GM12878 (cell line): ENCODE data around the gene CENPO. TPM values are rescaled to one million over a fixed set of nuclear protein-coding genes. Genes with fewer than 3 reads are reported as not detected.
"Not testable (repeated sequence)": the region's sequence is repeated elsewhere in the genome, so short reads cannot be mapped to it uniquely, and the experiment has no call there.

Source experiments
- ATAC-seq: fragments of 200-7000 bp; cut with Tn5 transposase; 3 replicates; pipeline ENCODE4 v1.9.1; 2020; ENCODE audit warnings: mild to moderate bottlenecking, moderate library complexity
- BruUV-seq: library from RNA; stranded (reverse); fragments of 400-500 nt; replicated peaks from 2 replicates; lab custom pipeline; 2021; lab: Mats Ljungman, UMichigan
- CTCF ChIA-PET: fragments of 300-600 bp; sonication (Branson Sonifier 250); formaldehyde crosslinking; extraction: SDS; loops from one replicate; lab custom pipeline; 2021; ENCODE audit warnings: inconsistent platforms; lab: Yijun Ruan, JAX
- POLR2A ChIA-PET: fragments of 350-600 bp; formaldehyde crosslinking; extraction: SDS; loops from one replicate; lab custom pipeline; 2021; ENCODE audit warnings: inconsistent platforms; lab: Charles Lee
- RAD21 ChIA-PET: fragments of 300-600 bp; sonication (Branson Sonifier 250); formaldehyde crosslinking; loops from one replicate; lab custom pipeline; 2023; ENCODE audit warnings: antibody characterized with exemption; ENCODE audit not compliant: unreplicated experiment; lab: Charles Lee
- SMC1A ChIA-PET: fragments of 300-600 bp; sonication (Branson Sonifier 250); formaldehyde crosslinking; loops from one replicate; lab custom pipeline; 2023; ENCODE audit not compliant: unreplicated experiment, uncharacterized antibody; lab: Charles Lee
- DNase-seq: peaks from one replicate; pipeline ENCODE4 v3.0.0-alpha.2; 2011; ENCODE audit warnings: low read depth, low spot score
- FAIRE-seq: peaks from 3 replicates; lab custom pipeline; 2011; peaks lifted over from hg19 to GRCh38; lab: Jason Lieb, UNC
- H2AFZ ChIP-seq: 2 replicates; pipeline ENCODE4 v1.6.0; 2011; ENCODE audit warnings: low read depth, low read length, control low read depth; ENCODE audit not compliant: control insufficient read depth
- H3K27ac ChIP-seq: 2 replicates; pipeline ENCODE4 v1.5.1; 2011; ENCODE audit warnings: control low read depth; ENCODE audit not compliant: control insufficient read depth, insufficient read depth
- H3K27me3 ChIP-seq, 2 experiments: replicated peaks in 1 of 2; 2 replicates each; pipeline versions ENCODE4 v1.6.0 to v1.6.1; 2011; ENCODE audit warnings: low read length in 1 of 2; ENCODE audit not compliant: control insufficient read depth in 2 of 2, insufficient read depth in 2 of 2
- H3K36me3 ChIP-seq, 2 experiments: 2 replicates each; pipeline ENCODE4 v1.5.1; 2011; ENCODE audit warnings: low read length in 1 of 2; ENCODE audit not compliant: control insufficient read depth in 2 of 2, insufficient read depth in 2 of 2
- H3K4me1 ChIP-seq: 2 replicates; pipeline ENCODE4 v1.6.1; 2011; ENCODE audit warnings: mild to moderate bottlenecking, low read length, moderate library complexity, mixed read lengths; ENCODE audit not compliant: control insufficient read depth, insufficient read depth
- H3K4me2 ChIP-seq: 2 replicates; pipeline ENCODE4 v1.6.0; 2011; ENCODE audit warnings: control low read depth; ENCODE audit not compliant: control insufficient read depth, insufficient read depth
- H3K4me3 ChIP-seq: fragments of 200-600 bp; sonication (generic); 2 replicates; pipeline ENCODE4 v1.5.1; 2016
- H3K79me2 ChIP-seq: 2 replicates; pipeline ENCODE4 v1.6.0; 2011; ENCODE audit warnings: low read length; ENCODE audit not compliant: control insufficient read depth, insufficient read depth
- H3K9ac ChIP-seq: 2 replicates; pipeline ENCODE4 v1.8.0; 2011; ENCODE audit warnings: low read length, control low read depth, mixed read lengths; ENCODE audit not compliant: control insufficient read depth, insufficient read depth
- H3K9me3 ChIP-seq: replicated peaks from 3 replicates; pipeline ENCODE4 v1.5.1; 2011; ENCODE audit warnings: mild to moderate bottlenecking, low read length; ENCODE audit not compliant: control insufficient read depth, insufficient read depth
- H4K20me1 ChIP-seq: 2 replicates; pipeline ENCODE4 v1.6.0; 2011; ENCODE audit not compliant: control insufficient read depth, insufficient read depth
- HDAC6 ChIP-seq: fragments of 200-600 bp; sonication (generic); IDR thresholded peaks from one replicate; pipeline ENCODE4 v1.8.0; 2017; ENCODE audit warnings: antibody characterized with exemption; ENCODE audit not compliant: unreplicated experiment
- HSF1 ChIP-seq: fragments of 150-350 bp; IDR thresholded peaks from 2 replicates; pipeline ENCODE4 v1.6.1; 2014; ENCODE audit warnings: mild to moderate bottlenecking, low read depth, low read length
- NFYA ChIP-seq: IDR thresholded peaks from 2 replicates; pipeline ENCODE4 v1.6.1; 2011; ENCODE audit warnings: low read depth, mild to moderate bottlenecking, low read length, improper control_type of control experiment, borderline replicate concordance
- NRF1 ChIP-seq: conservative IDR thresholded peaks from 2 replicates; pipeline ENCODE4 v1.6.1; 2011; ENCODE audit warnings: mild to moderate bottlenecking, low read depth, low read length, improper control_type of control experiment
- RELB ChIP-seq: fragments of 450-650 bp; IDR thresholded peaks from 2 replicates; pipeline ENCODE4 v1.6.1; 2017; ENCODE audit warnings: low read depth, mild to moderate bottlenecking, moderate library complexity
- SIN3A ChIP-seq: IDR thresholded peaks from 2 replicates; pipeline ENCODE4 v1.6.1; 2012; ENCODE audit warnings: low read depth, low read length, improper control_type of control experiment
- ZBED1 ChIP-seq: IDR thresholded peaks from 2 replicates; pipeline ENCODE4 v1.6.1; 2016; ENCODE audit warnings: borderline replicate concordance
- ZNF622 ChIP-seq: fragments of 450-650 bp; IDR thresholded peaks from 2 replicates; pipeline ENCODE4 v1.6.1; 2017; ENCODE audit warnings: mild to moderate bottlenecking, inconsistent platforms
- WGBS: methylation state at CpG from one replicate; pipeline ENCODE4 v1.1.6; 2016; ENCODE audit warnings: low lambda C conversion rate; ENCODE audit not compliant: insufficient replicate concordance, insufficient coverage; ENCODE audit errors: missing lambda C conversion rate; 5-methylcytosine and 5-hydroxymethylcytosine counted together
- in situ Hi-C: fragments of 300-500 bp; cut with MboI; formaldehyde crosslinking; loops from 9 replicates; pipeline ENCODE4 v1.14.3; 2018; ENCODE audit warnings: mixed read lengths
- intact Hi-C: fragments of 100-400 bp; cut with micrococcal nuclease; formaldehyde crosslinking; loops from one replicate; pipeline ENCODE4 v1.14.2; 2022; ENCODE audit not compliant: unreplicated experiment
- polyA plus RNA-seq, 11 experiments: library from polyadenylated mRNA; depleted of rRNA in 4 of 11; unstranded in 6 of 11; stranded (reverse) in 5 of 11; fragments of >200 nt; fragmentation: Nextera tagmentation in 4 of 11; fragmentation: Illumina TruSeq in 1 of 11; extraction: Ambion mirVana in 4 of 11; extraction: Trizol in 1 of 11; gene quantifications; 1 replicate in 1 of 11; 2 replicates in 10 of 11; pipeline versions ENCODE4 v1.2.1 to v1.2.3, GENCODE V29; 2011 to 2016; ENCODE audit warnings: inconsistent platforms in 2 of 11, missing spikeins in 2 of 11, low read depth in 1 of 11
- total RNA-seq, 4 experiments: library from RNA; depleted of rRNA in 3 of 4; stranded (reverse); fragments of >200 nt in 3 of 4; fragmentation: Illumina TruSeq in 1 of 4; extraction: Trizol in 1 of 4; gene quantifications; 2 replicates each; pipeline versions ENCODE4 v1.2.1 to v1.2.3, GENCODE V29; 2013 to 2021

Gene CENPO
- total and polyA plus RNA-seq, 10 of the 15 experiments (the other 5 are each of a cell fraction or from before 2014, with no cell fraction given), result 18.7 to 37.0 (median 31.4) TPM

GRCh38 chr2:24797644-24798043 lies 4.4 kb downstream of the CENPO start (continued):
- TF ChIP-seq HSF1 (no peak), ZNF622 (no peak), NRF1 (no peak), ZBED1 (no peak), HDAC6 (no peak), RELB (no peak), NFYA (no peak), SIN3A (no peak)

- ATAC-seq, RAD21 ChIA-PET, DNase-seq, H3K4me1 ChIP-seq, in situ Hi-C loops, H3K9ac ChIP-seq, BruUV-seq, H3K36me3 ChIP-seq, H3K27me3 ChIP-seq, H3K9me3 ChIP-seq, H3K4me2 ChIP-seq, H4K20me1 ChIP-seq, H3K4me3 ChIP-seq, H2AFZ ChIP-seq, CTCF ChIA-PET, FAIRE-seq, SMC1A ChIA-PET, POLR2A ChIA-PET, intact Hi-C loops, H3K27ac ChIP-seq: not testable (repeated sequence)
- peaks cover 27% of the 10 kb centered on the region for H3K79me2 ChIP-seq
- WGBS, result 99% methylated on average over 4 of the region's 5 CpGs
Observed at GRCh38 chr2:24800487-24800886, 7.3 kb downstream of the CENPO start.
